ENCODE measurements around the gene ELMO1. TPM values are rescaled to one million over a fixed set of nuclear protein-coding genes. Genes with fewer than 3 reads are reported as not detected.
A peak's percentile ranks its signal among the peaks of the same experiment; 100 is the strongest.

Gene ELMO1
- total RNA-seq, 1 donor from 2014 or later: 33.7 TPM

DNA sequence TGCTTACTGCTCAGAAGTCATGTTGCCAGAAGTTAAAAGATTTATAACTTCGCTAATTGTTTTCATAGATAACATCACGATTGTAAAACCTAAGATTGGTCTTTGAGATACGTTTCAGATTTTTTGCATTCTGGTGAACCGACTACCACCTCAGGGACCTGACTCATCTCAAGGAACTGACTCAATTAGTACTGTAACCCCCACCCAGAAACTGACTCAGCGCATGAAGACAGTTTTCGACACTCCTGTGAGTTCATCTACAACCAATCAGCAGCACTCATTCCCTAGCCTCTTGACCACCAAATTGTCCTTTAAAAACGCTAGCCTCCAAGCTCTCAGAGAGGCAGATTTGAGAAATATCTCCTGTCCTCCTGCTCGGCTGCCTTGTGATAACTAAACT, 72.3 kb downstream of the ELMO1 start:
- no peak for DNase-seq (ENCODE audit: low read depth, low spot score)

- no peak for DNase-seq (ENCODE audit: low read depth, low spot score)
Observed at GRCh38 chr7:37372750-37373149, 75.9 kb downstream of the ELMO1 start.

DNA sequence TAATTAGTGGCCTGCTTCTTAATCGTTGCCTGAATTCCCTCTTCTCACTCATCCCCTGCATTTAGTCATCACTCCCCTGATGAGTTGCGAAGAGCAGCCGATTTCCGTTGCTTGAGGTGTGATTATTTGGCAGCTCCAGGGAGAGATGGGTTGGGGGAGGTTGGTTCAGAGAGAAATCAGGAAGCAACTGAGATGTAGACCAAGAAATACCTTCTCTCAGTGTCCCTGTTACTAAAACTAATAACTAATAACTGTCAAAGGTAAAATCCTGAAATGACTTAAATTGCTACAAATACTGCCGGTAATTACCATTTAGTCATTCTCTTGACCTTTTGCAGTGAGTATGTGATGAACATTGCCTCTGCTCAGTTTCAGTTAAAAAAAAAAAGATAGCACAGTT, 76.9 kb downstream of the ELMO1 start:
- DNase-seq (ENCODE audit: low read depth, low spot score): no peak

GRCh38 chr7:37369906-37370305, 78.8 kb downstream of the ELMO1 start:
- no peak for DNase-seq (ENCODE audit: low read depth, low spot score)

DNA sequence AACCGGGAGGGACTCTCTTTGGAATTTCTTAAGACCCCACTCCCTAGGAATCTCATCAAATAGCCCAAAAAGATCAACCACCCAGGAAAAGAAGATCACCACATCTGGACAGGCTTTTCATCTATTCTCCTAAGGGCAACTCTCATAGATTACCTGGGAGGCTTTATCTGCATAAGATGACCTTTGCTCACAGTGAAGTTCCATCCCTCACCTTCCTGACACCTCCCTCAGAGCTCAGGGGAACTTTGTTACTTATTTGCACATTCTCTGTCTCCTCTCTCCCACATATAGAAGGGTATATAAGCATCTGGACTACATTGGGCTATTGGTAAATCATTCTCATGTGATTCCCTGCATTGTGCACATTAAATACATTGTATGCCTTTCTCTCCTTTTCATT, 80.1 kb downstream of the ELMO1 start:
- DNase-seq (ENCODE audit: low read depth, low spot score): no peak

DNA sequence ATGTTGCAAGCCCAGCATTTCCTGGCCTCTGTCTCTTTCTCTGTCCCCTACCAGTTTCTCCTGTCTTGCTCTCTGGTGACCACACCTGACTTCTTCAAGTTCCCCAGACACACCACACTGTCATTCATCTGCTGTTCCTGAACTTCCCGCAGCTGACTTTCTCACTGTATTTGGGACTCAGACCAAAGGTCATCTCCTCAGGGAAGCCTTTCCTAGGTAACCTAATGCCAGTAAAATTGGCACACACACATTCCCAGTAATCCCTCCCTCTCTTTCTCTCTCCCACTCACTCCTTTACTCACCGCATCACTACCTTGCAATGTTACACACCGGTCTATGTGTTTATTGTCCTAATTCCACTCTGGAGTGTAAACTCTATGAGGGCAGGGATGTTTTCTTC, 81.7 kb downstream of the ELMO1 start:
- DNase-seq (ENCODE audit: low read depth, low spot score): no peak

GRCh38 chr7:37366445-37366844, 82.2 kb downstream of the ELMO1 start:
- DNase-seq (ENCODE audit: low read depth, low spot score): no peak

GRCh38 chr7:37365405-37365804, 83.3 kb downstream of the ELMO1 start:
- DNase-seq (ENCODE audit: low read depth, low spot score): no peak

DNA sequence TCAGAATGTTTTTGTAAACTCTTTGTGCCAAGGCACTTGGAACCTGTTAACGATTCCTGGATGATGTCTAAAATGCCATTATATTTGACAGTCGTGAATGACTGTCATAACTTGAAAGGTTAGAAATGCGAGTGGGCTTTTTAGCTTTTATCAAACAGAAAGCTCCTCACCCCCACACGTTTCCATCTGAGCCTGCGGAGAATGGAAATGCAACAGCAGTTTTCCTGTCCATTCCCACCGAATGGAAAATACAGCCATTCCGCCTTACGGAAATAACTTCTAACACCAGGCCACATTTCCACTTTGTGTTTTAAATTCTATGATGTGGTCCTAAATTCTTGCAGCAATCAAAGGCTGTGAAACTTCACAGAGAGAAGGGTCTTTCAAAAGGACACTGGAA, 83.8 kb downstream of the ELMO1 start:
- no peak for DNase-seq (ENCODE audit: low read depth, low spot score)

DNA sequence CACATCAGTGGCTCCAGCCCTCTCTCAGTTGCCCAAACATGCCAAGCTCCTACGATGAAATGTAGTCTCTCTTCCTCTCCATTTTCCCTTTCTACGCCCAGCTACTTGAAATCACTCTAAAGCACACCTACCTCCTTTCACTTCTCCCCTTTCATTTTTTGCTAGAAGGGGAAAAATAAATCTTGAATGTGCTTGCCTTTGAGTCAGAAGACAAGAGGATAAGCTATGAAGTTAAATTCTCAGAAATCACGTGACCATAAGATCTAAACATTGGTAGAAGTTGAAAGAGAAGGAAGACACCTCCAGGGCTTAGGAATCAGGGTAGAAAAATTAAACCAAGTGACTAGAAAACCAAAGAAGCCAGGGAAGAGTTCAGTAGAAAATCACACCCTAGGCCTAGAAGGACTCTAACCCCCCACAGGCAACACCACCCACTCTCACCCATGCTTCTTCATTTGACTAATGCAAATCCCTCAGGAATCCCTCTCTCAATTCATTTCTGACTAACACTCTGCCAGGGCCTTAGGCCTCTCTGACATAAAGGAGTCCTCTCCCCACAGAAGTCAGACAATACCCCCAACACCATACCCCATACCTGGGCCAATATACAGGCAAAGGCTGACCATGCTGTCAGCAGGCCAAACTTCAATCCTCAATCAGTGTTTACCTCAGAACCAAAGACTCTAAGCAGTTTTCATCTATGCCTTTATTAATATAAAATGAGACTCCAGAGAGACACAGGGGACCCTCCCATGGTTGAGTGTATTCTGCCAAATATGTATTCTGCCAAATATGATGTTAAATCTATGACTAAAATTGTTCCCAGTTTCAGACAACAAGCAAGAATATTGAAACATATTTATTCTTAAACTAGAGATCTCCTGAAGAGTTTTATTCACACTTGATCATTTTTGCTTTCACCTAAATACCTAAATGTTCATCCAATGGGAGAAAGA, 84.8 kb downstream of the ELMO1 start:
- DNase-seq (ENCODE audit: low read depth, low spot score): no peak

- no peak for DNase-seq (ENCODE audit: low read depth, low spot score)
Observed at GRCh38 chr7:37362802-37363201, 85.9 kb downstream of the ELMO1 start.

DNA sequence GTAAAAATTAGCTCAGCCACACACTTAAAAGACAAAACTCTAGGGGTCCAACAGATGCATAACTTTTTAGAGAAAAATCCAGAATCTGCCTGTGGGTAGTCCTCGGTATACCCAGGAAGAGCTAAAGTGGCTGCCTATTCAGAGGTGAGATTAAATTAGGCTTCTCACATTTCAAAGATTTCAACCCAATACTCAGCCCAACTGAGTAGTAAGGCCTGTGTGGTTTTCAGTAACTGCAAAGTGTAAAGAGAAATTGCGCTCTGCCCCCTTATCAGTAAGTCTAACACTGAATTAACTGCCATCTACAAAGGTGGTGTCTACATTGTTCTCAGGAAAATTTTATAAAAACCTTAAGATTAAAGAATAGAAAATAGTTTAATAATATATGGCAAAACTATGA, 88.2 kb downstream of the ELMO1 start:
- DNase-seq (ENCODE audit: low read depth, low spot score): no peak

DNA sequence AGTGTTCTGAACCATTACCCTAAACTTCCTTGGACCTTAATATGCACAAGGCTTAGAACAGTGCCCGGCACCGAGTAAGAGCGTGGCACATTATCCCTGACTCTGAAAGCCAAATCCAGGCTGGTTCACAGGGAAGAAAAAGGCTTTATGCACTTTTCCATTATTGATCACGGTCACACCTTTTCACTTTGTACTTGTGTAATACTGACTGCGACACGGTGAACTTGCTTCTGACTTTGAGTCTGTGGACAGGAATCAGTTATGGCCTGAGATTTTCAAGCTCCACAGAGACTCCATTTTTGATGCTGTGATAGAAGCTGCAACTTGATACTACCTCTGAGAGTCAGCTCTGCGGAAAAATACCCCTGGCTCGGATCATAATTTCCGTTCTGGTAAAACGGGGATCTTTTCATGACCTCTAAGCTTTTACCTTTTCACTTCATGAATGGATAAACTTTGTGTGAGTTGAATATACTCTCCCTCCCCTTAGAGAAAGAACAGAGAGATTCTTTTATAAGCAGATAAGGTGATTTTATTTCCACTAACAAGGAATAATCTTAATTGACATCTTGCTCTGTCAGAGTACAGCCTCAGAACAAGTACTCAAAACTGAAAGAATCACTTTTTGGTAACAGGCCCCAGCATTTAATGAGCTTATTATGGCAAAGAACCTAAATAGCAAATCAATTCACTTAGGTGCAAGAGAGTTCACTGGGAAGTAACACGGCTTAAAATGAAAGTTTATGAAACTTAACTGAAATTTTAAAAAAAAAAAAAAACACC, 88.8 kb downstream of the ELMO1 start:
- DNase-seq (ENCODE audit: low read depth, low spot score): no peak

DNA sequence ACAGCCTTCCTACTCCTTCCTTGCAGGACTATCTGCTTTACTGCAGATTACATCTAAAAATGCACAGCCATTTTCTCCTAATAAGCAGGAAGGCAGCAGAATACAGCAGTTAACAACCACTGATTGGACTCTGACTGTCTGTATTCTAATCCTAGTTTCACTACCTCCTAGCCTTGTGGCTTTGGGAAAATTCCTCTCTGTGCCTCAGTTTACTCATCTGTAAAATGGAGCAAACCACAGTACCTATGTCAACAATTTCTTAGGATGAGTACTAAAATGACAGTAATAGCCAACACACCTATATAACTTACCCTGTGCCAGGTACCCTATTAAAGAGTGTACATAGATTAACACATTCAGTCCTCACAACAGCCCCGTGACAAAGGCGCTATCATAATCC, 89.5 kb downstream of the ELMO1 start:
- DNase-seq (ENCODE audit: low read depth, low spot score): no peak

DNA sequence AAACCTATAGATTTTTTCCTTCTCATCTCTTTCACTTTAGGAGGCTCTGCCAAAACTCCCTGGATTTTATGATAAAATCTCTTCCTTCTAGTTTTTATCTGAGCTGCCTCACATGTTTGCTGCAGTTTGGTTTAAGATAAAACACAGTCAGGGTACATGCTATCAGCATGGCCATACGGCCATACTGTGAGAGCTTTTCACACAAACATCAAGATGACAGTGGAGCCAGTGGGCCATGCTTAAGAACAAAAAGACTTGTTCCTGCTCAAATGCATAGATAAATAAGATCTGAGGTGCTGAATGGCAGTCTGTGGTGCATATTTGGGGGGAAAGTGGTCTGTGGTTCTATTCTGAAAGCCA, 91.0 kb downstream of the ELMO1 start:
- DNase-seq (ENCODE audit: low read depth, low spot score): no peak

DNA sequence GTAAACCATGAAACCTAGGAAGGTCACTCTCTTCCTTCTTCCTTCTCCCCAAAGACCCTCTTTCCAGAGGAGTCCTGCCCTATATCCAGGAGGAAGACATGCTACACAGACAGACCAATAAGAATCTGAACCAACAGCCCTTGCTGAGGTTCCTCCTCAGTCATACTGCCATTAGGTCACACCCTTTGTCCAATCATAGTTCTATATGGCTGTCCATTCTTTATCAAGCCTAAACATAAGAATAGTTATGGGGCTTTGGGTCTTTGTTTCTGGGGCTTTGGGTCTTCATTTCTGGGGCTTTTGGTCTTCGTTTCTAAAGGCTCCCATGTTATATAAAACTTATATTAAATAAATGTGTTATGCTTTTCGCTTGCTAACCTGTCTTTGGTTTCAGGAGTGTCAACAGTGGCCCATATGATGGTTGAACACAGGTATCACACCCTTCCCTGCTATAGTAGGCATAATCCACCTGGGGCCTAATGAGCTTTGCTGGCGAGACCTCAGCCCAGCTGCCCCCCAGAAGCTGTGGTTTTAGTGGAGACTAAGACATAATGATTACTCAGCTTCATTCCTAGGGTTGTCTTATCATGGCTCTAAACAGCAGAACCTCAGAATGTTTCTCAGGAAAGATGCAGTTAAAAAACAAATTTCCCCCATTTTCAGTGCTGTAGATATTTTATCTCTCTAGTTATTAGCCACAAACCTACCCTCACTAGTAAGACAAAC, 91.6 kb downstream of the ELMO1 start:
- DNase-seq (ENCODE audit: low read depth, low spot score): no peak

DNA sequence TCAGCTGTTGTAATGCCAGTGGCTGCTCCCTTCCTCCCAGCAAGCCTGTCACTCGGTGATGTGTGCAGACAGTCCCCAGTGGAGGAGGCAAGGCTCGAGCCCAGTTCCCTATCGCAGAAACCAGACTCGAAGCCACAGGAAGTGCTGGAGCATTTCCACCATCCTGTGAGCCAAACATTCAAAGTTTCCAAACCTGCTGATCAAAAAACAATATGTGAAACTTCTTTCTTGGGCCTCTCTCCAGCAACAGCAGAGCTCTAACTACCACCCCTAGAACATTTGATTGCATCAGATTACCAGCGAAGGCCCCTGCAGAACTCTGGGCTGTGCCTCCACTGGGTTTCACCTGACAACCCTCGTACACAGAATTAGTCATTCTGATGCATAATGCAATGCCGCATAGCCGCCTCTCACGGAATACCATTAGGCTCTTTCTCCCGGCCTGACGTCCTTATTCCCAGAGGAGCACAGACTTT, 94.0 kb downstream of the ELMO1 start:
- DNase-seq (ENCODE audit: low read depth, low spot score): peak; percentile 88

DNA sequence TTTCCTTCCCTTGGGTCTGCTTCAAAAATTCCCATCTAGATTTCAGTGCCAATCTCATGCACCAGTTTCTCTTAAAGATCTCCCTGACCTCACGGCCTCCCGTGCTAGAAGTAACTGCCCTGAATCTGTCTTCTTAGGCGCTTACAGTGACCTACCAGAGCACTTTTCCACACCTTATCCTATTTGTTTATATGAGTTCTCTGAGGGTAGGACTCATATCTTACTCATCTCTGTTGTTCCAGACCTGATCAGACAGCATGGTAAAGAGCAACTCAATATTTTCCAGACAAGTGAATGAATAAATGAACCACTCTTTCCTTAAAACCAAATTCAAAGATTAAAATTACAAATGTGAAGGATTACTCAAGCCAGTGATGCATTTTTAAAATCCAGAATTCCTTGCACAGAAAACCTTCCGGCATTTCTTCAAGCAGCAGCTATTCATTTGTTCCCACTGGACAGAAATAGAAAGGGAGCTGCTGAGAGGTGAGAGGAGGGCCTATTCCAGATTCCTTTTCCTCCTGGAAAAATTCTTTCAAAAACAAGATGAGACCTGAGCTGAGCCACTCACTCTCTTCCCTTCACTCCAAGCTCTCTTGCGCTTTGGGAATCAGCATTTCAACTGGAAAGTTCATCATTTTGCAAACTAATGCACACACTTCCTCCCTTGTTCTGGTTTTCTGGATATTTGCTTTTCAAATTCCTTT, 94.6 kb downstream of the ELMO1 start:
- no peak for DNase-seq (ENCODE audit: low read depth, low spot score)

- no peak for DNase-seq (ENCODE audit: low read depth, low spot score)
Observed at GRCh38 chr7:37352974-37353948, 95.4 kb downstream of the ELMO1 start.

DNA sequence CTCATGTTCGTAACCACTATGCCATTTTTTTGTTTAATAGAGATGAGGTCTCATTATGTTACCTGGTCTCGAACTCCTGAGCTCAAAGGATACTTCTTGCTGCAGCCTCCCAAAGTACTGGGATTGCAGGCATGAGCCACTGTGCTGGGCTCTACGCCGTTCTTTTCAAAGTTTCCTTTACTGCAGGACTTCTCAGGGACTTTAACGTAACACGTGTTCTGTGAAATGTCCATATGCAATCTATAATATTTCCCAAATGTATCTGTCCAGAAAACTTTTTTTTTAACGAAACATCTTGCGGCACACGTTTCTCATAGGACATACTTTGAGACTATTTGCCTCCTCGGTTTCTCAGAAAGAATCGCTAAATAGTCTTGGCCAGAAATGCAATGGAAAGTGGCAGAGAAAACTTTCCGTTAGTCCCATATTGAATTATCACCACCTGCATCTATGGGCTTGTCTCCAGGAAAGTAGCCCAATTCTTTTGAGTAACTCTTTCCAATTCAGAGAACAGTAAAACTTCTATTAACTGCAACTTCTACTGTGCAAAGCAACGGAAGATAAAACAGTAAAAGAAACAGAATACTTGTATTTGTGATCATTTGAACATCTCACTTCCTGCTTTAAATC, 96.3 kb downstream of the ELMO1 start:
- DNase-seq (ENCODE audit: low read depth, low spot score): no peak

Data from pulmonary artery endothelial cell (primary cell).